K562 (cell line): ENCODE results near the gene TTBK2. TPM values are rescaled to one million over a fixed set of nuclear protein-coding genes. Genes with fewer than 3 reads are reported as not detected.

Experiments
- ATAC-seq: fragments of 200-7000 bp; cut with Tn5 transposase; 3 replicates; pipeline ENCODE4 v1.9.1; 2020; ENCODE audit warnings: moderate library complexity
- BruUV-seq: library from RNA; stranded (reverse); fragments of 400-500 nt; replicated peaks from 2 replicates; lab custom pipeline; 2021; lab: Mats Ljungman, UMichigan
- CTCF ChIA-PET: fragments of 300-600 bp; formaldehyde crosslinking; extraction: SDS; loops from one replicate; lab custom pipeline; 2021; ENCODE audit warnings: low intra/inter-chr PET ratio; lab: Yijun Ruan, JAX
- POLR2A ChIA-PET: fragments of 300-600, 350-650 bp; sonication (Branson Sonifier 250); formaldehyde crosslinking; extraction: SDS; loops from one replicate; lab custom pipeline; 2021; ENCODE audit warnings: antibody characterized with exemption, inconsistent platforms; lab: Yijun Ruan, JAX
- DNase-seq, 4 experiments: peaks; one replicate each; pipeline versions ENCODE4 v3.0.0 to v3.0.0-alpha.2; 2011 to 2018; ENCODE audit warnings: low spot score in 3 of 4, mixed read lengths in 3 of 4; ENCODE audit errors: extremely low read depth in 1 of 4
- FAIRE-seq: peaks from 2 replicates; lab custom pipeline; 2011; peaks lifted over from hg19 to GRCh38; lab: Jason Lieb, UNC
- H2AFZ ChIP-seq: 2 replicates; pipeline ENCODE4 v1.6.0; 2011; ENCODE audit warnings: low read depth, low read length, control low read depth, inconsistent platforms
- H3K27ac ChIP-seq: fragments of 200-600 bp; 3 replicates; pipeline ENCODE4 v1.8.0; 2011; ENCODE audit warnings: low read depth, mild to moderate bottlenecking, control low read depth, inconsistent platforms, low read length, moderate library complexity, mixed read lengths; ENCODE audit errors: extremely low read depth
- H3K27me3 ChIP-seq, 2 experiments: fragments of 300-600 bp in 1 of 2; 2 replicates in 1 of 2; 3 replicates in 1 of 2; pipeline versions ENCODE4 v1.6.0 to v1.8.0; 2011; ENCODE audit warnings: inconsistent platforms in 2 of 2, low read length in 2 of 2, mild to moderate bottlenecking in 1 of 2, mixed read lengths in 1 of 2, moderate library complexity in 1 of 2; ENCODE audit not compliant: control insufficient read depth in 2 of 2, insufficient read depth in 2 of 2
- H3K36me3 ChIP-seq: fragments of 300-600 bp; 3 replicates; pipeline ENCODE4 v1.8.0; 2011; ENCODE audit warnings: mild to moderate bottlenecking, low read length, inconsistent platforms; ENCODE audit not compliant: control insufficient read depth, insufficient read depth
- H3K4me1 ChIP-seq, 2 experiments: fragments of 200-600 bp in 1 of 2; replicated peaks in 1 of 2; 2 replicates in 1 of 2; 3 replicates in 1 of 2; pipeline versions ENCODE4 v1.5.1 to v1.8.0; 2011; ENCODE audit warnings: inconsistent platforms in 2 of 2, low read length in 2 of 2, mild to moderate bottlenecking in 1 of 2, mixed read lengths in 1 of 2, moderate library complexity in 1 of 2; ENCODE audit not compliant: control insufficient read depth in 2 of 2, insufficient read depth in 2 of 2
- H3K4me2 ChIP-seq: 2 replicates; pipeline ENCODE4 v1.6.1; 2011; ENCODE audit warnings: low read length, control low read depth, inconsistent platforms, mixed read lengths; ENCODE audit not compliant: insufficient read depth
- H3K4me3 ChIP-seq: fragments of 200-600 bp; sonication (generic), shearing (Covaris generic); 2 replicates; pipeline ENCODE4 v1.5.1; 2016; ENCODE audit warnings: control low read depth, inconsistent platforms
- H3K79me2 ChIP-seq: fragments of 200-600 bp; 3 replicates; pipeline ENCODE4 v1.8.0; 2011; ENCODE audit warnings: low read length, inconsistent platforms; ENCODE audit not compliant: control insufficient read depth, insufficient read depth
- H3K9ac ChIP-seq, 2 experiments: 2 replicates each; pipeline versions ENCODE4 v1.6.0 to v1.6.1; 2011; ENCODE audit warnings: low read depth in 2 of 2, low read length in 2 of 2, control low read depth in 1 of 2, inconsistent platforms in 1 of 2, mild to moderate bottlenecking in 1 of 2, mixed read lengths in 1 of 2; ENCODE audit not compliant: insufficient read depth in 1 of 2
- H3K9me1 ChIP-seq: one replicate; pipeline ENCODE4 v1.6.0; 2011; ENCODE audit warnings: inconsistent platforms, mild to moderate bottlenecking, low read length, moderate library complexity; ENCODE audit not compliant: control insufficient read depth, insufficient read depth
- H3K9me3 ChIP-seq: replicated peaks from 2 replicates; pipeline ENCODE4 v1.5.1; 2011; ENCODE audit warnings: low read depth, low read length, inconsistent platforms; ENCODE audit not compliant: control insufficient read depth, insufficient read depth
- H4K20me1 ChIP-seq: replicated peaks from 2 replicates; pipeline ENCODE4 v1.6.1; 2011; ENCODE audit warnings: low read length, inconsistent platforms, mixed read lengths; ENCODE audit not compliant: control insufficient read depth, insufficient read depth
- FOXP1 ChIP-seq: sonication (generic); formaldehyde crosslinking; IDR thresholded peaks from 2 replicates; pipeline ENCODE4 v1.8.0; 2022; ENCODE audit warnings: mild to moderate bottlenecking, missing genetic modification reagents
- KDM1A ChIP-seq, 2 experiments: fragments of 450-650 bp; IDR thresholded peaks; 2 replicates each; pipeline ENCODE4 v1.6.1; 2016; ENCODE audit warnings: mild to moderate bottlenecking in 2 of 2
- NCOA6 ChIP-seq: fragments of 450-650 bp; IDR thresholded peaks from 2 replicates; pipeline ENCODE4 v1.6.1; 2017; ENCODE audit warnings: mild to moderate bottlenecking
- PKNOX1 ChIP-seq: fragments of 450-650 bp; IDR thresholded peaks from 2 replicates; pipeline ENCODE4 v1.6.1; 2016
- UBTF ChIP-seq, 2 experiments: IDR thresholded peaks; 2 replicates each; pipeline ENCODE4 v1.6.1; 2012; ENCODE audit warnings: improper control_type of control experiment in 2 of 2, low read depth in 2 of 2, low read length in 2 of 2, borderline replicate concordance in 1 of 2
- ZFX ChIP-seq: sonication (generic); formaldehyde crosslinking; IDR thresholded peaks from 2 replicates; pipeline ENCODE4 v1.8.0; 2022; ENCODE audit warnings: mild to moderate bottlenecking, missing genetic modification reagents, moderate library complexity
- ZNF263 ChIP-seq: sonication (generic); formaldehyde crosslinking; IDR thresholded peaks from 2 replicates; pipeline ENCODE4 v1.8.0; 2022; ENCODE audit warnings: mild to moderate bottlenecking, missing genetic modification reagents, borderline replicate concordance
- ZNF354B ChIP-seq: fragments of 250-450 bp; sonication (Bioruptor Pico); IDR thresholded peaks from 2 replicates; pipeline ENCODE4 v1.4.0; 2020
- WGBS: fragments of 100-300 bp; shearing (Covaris generic); methylation state at CpG from one replicate; pipeline ENCODE4 v1.1.6; 2016; ENCODE audit warnings: low coverage, mixed read lengths; ENCODE audit not compliant: insufficient coverage; ENCODE audit errors: missing lambda C conversion rate; 5-methylcytosine and 5-hydroxymethylcytosine counted together
- in situ Hi-C: fragments of 300-500 bp; cut with MboI; formaldehyde crosslinking; loops from 4 replicates; pipeline ENCODE4 v1.15.0; 2018; ENCODE audit warnings: inconsistent platforms, mixed read lengths
- intact Hi-C: fragments of 100-400 bp; cut with micrococcal nuclease; formaldehyde crosslinking; loops from 2 replicates; pipeline ENCODE4 v1.14.2; 2022
- polyA plus RNA-seq, 8 experiments: library from polyadenylated mRNA; depleted of rRNA in 4 of 8; stranded (reverse) in 5 of 8; unstranded in 3 of 8; fragments of >200 nt; fragmentation: Nextera tagmentation in 2 of 8; fragmentation: Illumina TruSeq in 1 of 8; extraction: Ambion mirVana in 2 of 8; extraction: Trizol in 1 of 8; gene quantifications; 2 replicates each; pipeline versions ENCODE4 v1.2.1 to v1.2.3, GENCODE V29; 2011 to 2014; ENCODE audit warnings: inconsistent platforms in 1 of 8, missing spikeins in 1 of 8
- total RNA-seq, 7 experiments: library from RNA; depleted of rRNA in 6 of 7; stranded (reverse); fragments of >200 nt in 6 of 7; fragmentation: Illumina TruSeq in 2 of 7; extraction: Trizol in 2 of 7; gene quantifications; 2 replicates each; pipeline versions ENCODE4 v1.2.1 to v1.2.3, GENCODE V29; 2011 to 2021; ENCODE audit warnings: low replicate concordance in 1 of 7

TTBK2 gene
- total and polyA plus RNA-seq, 9 of the 15 experiments (the other 6 are each of a cell fraction or from before 2014, with no cell fraction given): 0.89 to 8.0 (median 4.8) TPM

- Histone ChIP-seq H3K4me3 (peak overlapping the region; percentile 78), H3K4me2 (peak overlapping the region; percentile 94), H3K9ac (peak overlapping the region; percentile 63 to 89), H2AFZ (peak overlapping the region; percentile 73), H3K27ac (peak overlapping the region; percentile 52; the same call in 2 of the 3 replicates), H3K9me3 (no peaks in the 10 kb centered on the region), H3K4me1 (peaks cover 5 to 11% of the 10 kb centered on the region in 2 experiments), H3K36me3 (no peaks in the 10 kb centered on the region), H3K79me2 (peaks cover 45% of the 10 kb centered on the region), H3K9me1 (no peaks in the 10 kb centered on the region), H4K20me1 (no peaks in the 10 kb centered on the region; the same call in 1 of the 2 replicates), H3K27me3 (no peaks in the 10 kb centered on the region)
- ChIA-PET CTCF (interaction anchor here (0.6 kb wide), 1 partner anchor 182 kb away, joined by 5 read pairs; no protein-coding TSS in a partner anchor), POLR2A (interaction anchor here (0.7 kb wide), 2 partner anchors 204 to 753 kb away, joined by 3 to 4 read pairs; no protein-coding TSS in a partner anchor)
- under 1% methylated on average over 26 of the region's 40 CpGs for WGBS
- DNase-seq (peak; percentile 51 to 75 (median 62)), ATAC-seq (peak; percentile 61), FAIRE-seq (peak; percentile 79)
- intact Hi-C loops: loop anchor here (2.0 to 5.0 kb wide), 2 partner anchors 43 to 185 kb away; no protein-coding TSS in a partner anchor
- in situ Hi-C loops: no loop called here
- BruUV-seq: no TSS peak
- no peak for TF ChIP-seq ZNF354B (CRISPR knock-in tag)
- 0 out of 2 replicates have a peak, but pooled peaks have one; percentile 13 for TF ChIP-seq NCOA6
- peak in 1 of 2 experiments; percentile 19; a peak in 1 of 4 replicates for TF ChIP-seq KDM1A (IDR thresholded peaks at IDR 0.05)
- peak; percentile 60 for TF ChIP-seq ZFX
- TF ChIP-seq UBTF (IDR thresholded peaks at IDR 0.05; ENCODE audit: borderline replicate concordance in 1 of 2, low read depth in 2 of 2, low read length in 2 of 2): peak in 1 of 2 experiments; percentile 38; a peak in 1 of 4 replicates
- 0 out of 2 replicates have a peak, but pooled peaks have one; percentile 31 for TF ChIP-seq ZNF263
- TF ChIP-seq PKNOX1: peak; percentile 20; the same call in 1 of the 2 replicates
- no peak for TF ChIP-seq FOXP1 (CRISPR knock-in tag)
These were observed 619 bp downstream of the TTBK2 start for GRCh38 chr15:42919799-42920518.
